ENCODE measurements around the gene VPS72.

VPS72 gene

DNA sequence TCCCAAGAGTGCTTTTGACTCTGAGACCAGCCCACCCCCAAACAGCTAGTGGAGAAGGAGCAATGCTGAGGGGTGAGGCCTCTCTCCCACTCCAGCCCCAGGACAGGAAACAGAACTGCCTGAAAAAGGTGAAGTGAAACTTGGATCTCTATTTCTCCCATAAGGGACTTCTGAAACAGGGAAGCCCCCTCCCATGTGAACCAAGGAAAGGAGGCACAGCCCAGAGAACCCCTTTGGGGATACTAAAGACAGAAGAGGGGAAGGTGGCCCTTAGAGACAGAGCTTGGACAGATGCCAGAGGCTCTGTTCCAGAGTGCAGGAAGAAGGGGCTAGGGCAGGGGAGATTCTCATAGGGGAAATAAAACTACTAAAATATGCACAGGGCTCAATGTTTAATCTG lies 30.6 kb downstream of the VPS72 start:
- Histone ChIP-seq H3K4me1 (ENCODE audit: control insufficient read depth, insufficient read depth, low read length) (peaks cover 5% of the 10 kb centered on the region; the same call in 1 of the 2 replicates), H3K9ac (ENCODE audit: low read depth, low read length) (no peak overlapping the region), H3K36me3 (ENCODE audit: control insufficient read depth, insufficient read depth, low read length) (peaks cover 31% of the 10 kb centered on the region), H3K4me3 (ENCODE audit: low read depth, low read length) (no peak overlapping the region), H3K27me3 (ENCODE audit: control insufficient read depth, insufficient read depth, low read length) (no peaks in the 10 kb centered on the region), H3K27ac (ENCODE audit: low read depth, low read length) (no peak overlapping the region), H3K9me3 (ENCODE audit: control insufficient read depth, insufficient read depth, low read length) (no peaks in the 10 kb centered on the region)

DNA sequence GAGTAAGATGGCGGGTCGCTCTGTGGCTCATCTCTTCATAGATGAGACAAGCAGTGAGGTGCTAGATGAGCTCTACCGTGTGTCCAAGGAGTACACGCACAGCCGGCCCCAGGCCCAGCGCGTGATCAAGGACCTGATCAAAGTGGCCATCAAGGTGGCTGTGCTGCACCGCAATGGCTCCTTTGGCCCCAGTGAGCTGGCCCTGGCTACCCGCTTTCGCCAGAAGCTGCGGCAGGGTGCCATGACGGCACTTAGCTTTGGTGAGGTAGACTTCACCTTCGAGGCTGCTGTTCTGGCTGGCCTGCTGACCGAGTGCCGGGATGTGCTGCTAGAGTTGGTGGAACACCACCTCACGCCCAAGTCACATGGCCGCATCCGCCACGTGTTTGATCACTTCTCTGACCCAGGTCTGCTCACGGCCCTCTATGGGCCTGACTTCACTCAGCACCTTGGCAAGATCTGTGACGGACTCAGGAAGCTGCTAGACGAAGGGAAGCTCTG lies 31.2 kb downstream of the VPS72 start:
- H3K4me3 ChIP-seq (ENCODE audit: low read depth, low read length), result no peak overlapping the region
- H3K27ac ChIP-seq (ENCODE audit: low read depth, low read length), result no peak overlapping the region
- H3K9me3 ChIP-seq (ENCODE audit: control insufficient read depth, insufficient read depth, low read length), result no peaks in the 10 kb centered on the region
- H3K9ac ChIP-seq (ENCODE audit: low read depth, low read length), result no peak overlapping the region
- H3K36me3 ChIP-seq (ENCODE audit: control insufficient read depth, insufficient read depth, low read length), result peaks cover 31% of the 10 kb centered on the region
- H3K27me3 ChIP-seq (ENCODE audit: control insufficient read depth, insufficient read depth, low read length), result no peaks in the 10 kb centered on the region
- H3K4me1 ChIP-seq (ENCODE audit: control insufficient read depth, insufficient read depth, low read length), result peaks cover 4% of the 10 kb centered on the region; the same call in 1 of the 2 replicates

DNA sequence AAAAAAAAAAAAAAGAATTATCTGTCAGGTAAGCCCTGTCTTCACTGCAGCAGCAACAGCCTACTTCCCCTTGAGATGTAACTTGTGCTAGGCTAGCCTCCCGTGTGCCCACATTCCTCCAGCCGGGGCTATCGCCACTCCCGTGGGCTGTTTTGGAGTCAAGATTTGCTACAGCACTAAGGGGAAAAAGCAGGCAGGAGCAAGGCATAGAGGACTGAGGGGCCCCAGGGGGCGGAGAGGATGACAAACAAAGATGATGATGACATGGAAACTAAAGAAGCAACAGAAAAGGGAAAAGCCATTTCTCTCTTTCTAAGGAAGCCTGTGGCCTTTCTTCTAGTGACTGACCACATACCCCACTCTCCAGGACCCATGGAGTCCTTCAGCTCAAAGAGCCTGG lies 31.7 kb downstream of the VPS72 start:
- Histone ChIP-seq H3K4me1 (ENCODE audit: control insufficient read depth, insufficient read depth, low read length) (peaks cover 4% of the 10 kb centered on the region; the same call in 1 of the 2 replicates), H3K9me3 (ENCODE audit: control insufficient read depth, insufficient read depth, low read length) (no peaks in the 10 kb centered on the region), H3K36me3 (ENCODE audit: control insufficient read depth, insufficient read depth, low read length) (peaks cover 31% of the 10 kb centered on the region), H3K27me3 (ENCODE audit: control insufficient read depth, insufficient read depth, low read length) (no peaks in the 10 kb centered on the region), H3K27ac (ENCODE audit: low read depth, low read length) (no peak overlapping the region), H3K4me3 (ENCODE audit: low read depth, low read length) (no peak overlapping the region), H3K9ac (ENCODE audit: low read depth, low read length) (no peak overlapping the region)

DNA sequence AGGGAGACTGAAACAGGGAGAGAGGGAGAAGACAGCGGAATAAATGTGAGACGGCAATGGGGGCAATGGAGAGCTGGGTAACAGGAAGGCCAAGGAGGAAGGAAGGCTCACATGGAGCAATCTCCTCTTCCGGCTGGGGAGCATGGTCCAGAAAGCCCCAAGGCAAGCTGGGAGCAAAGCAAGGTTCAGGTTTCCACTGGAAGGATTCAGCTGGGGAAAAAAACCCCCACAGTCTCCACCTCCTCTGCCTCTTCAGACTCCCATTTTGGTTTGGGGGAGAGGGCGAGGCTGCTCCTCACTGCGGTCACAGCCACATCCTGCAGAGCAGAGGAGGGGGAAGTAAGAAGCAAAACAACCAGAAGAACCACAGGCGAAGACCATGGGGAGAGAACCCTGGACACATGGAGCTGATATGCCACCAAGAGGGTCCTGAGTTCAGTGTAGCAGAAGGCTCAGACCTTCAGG lies 32.9 kb downstream of the VPS72 start:
- H3K27ac ChIP-seq (ENCODE audit: low read depth, low read length), result no peak overlapping the region

DNA sequence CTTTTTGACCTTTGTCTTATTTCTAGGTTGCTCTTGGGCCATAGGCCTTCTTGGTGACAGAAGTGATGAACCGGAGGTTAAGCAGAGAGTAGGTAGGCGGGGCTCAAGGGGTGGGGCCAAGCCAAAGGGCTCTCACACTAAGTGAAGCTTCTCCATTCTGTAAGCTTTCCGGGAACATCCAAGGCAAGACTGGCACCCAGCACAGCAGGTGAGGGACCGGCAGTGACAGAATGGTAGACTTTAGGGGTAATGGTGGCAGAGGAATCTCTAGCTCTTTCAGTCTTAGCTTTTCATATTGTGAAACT lies 33.5 kb downstream of the VPS72 start, which contains the start of gene TNFAIP8L2:
TNFAIP8L2 (plus strand) TSS at position 135 of the 305 bp plus-strand sequence. CDS start 2,049 bp downstream, outside the sequence.
- no peak within 1 kb of the TSS for H3K27ac ChIP-seq (ENCODE audit: low read depth, low read length)
- no peak within 1 kb of the TSS for H3K9ac ChIP-seq (ENCODE audit: low read depth, low read length)

More for the DNA sequence above, 32.9 kb downstream of the VPS72 start:
- Histone ChIP-seq H3K4me3 (ENCODE audit: low read depth, low read length) (no peak overlapping the region), H3K36me3 (ENCODE audit: control insufficient read depth, insufficient read depth, low read length) (peaks cover 31% of the 10 kb centered on the region), H3K4me1 (ENCODE audit: control insufficient read depth, insufficient read depth, low read length) (peaks cover 4% of the 10 kb centered on the region; the same call in 1 of the 2 replicates), H3K9me3 (ENCODE audit: control insufficient read depth, insufficient read depth, low read length) (no peaks in the 10 kb centered on the region), H3K27me3 (ENCODE audit: control insufficient read depth, insufficient read depth, low read length) (no peaks in the 10 kb centered on the region), H3K9ac (ENCODE audit: low read depth, low read length) (no peak overlapping the region)

DNA sequence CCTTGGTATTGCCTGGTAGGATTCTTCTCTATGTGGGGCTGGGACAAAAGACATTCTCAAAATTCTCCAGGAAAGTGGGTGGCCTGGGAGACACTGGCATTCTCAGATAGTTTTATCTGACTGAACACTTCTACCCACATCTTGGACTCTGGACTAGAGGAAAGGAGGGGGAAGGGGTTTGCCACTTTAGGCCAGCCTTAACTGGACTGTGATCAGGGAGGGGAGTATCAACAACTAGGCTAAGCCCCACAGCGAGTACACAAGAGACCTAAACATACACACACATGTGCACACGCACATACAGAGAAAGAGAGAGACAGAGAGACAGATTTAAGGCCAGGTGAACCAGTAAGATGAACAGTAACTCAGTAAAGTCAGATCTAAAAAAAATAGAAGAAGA lies 42.3 kb downstream of the VPS72 start:
- Histone ChIP-seq H3K9me3 (ENCODE audit: control insufficient read depth, insufficient read depth, low read length) (no peaks in the 10 kb centered on the region), H3K27ac (ENCODE audit: low read depth, low read length) (no peak overlapping the region), H3K4me3 (ENCODE audit: low read depth, low read length) (no peak overlapping the region), H3K9ac (ENCODE audit: low read depth, low read length) (no peak overlapping the region), H3K36me3 (ENCODE audit: control insufficient read depth, insufficient read depth, low read length) (no peaks in the 10 kb centered on the region), H3K27me3 (ENCODE audit: control insufficient read depth, insufficient read depth, low read length) (peaks cover 26% of the 10 kb centered on the region), H3K4me1 (ENCODE audit: control insufficient read depth, insufficient read depth, low read length) (peaks cover 29% of the 10 kb centered on the region)

More for the DNA sequence above, 33.5 kb downstream of the VPS72 start, which contains the start of gene TNFAIP8L2:
- peaks cover 27% of the 10 kb centered on the region for H3K36me3 ChIP-seq (ENCODE audit: control insufficient read depth, insufficient read depth, low read length)
- H3K27me3 ChIP-seq (ENCODE audit: control insufficient read depth, insufficient read depth, low read length), result no peaks in the 10 kb centered on the region
- no peak within 1 kb of the TSS for H3K4me3 ChIP-seq (ENCODE audit: low read depth, low read length)
- no peaks in the 10 kb centered on the region for H3K9me3 ChIP-seq (ENCODE audit: control insufficient read depth, insufficient read depth, low read length)
- peaks cover 4% of the 10 kb centered on the region; the same call in 1 of the 2 replicates for H3K4me1 ChIP-seq (ENCODE audit: control insufficient read depth, insufficient read depth, low read length)

DNA sequence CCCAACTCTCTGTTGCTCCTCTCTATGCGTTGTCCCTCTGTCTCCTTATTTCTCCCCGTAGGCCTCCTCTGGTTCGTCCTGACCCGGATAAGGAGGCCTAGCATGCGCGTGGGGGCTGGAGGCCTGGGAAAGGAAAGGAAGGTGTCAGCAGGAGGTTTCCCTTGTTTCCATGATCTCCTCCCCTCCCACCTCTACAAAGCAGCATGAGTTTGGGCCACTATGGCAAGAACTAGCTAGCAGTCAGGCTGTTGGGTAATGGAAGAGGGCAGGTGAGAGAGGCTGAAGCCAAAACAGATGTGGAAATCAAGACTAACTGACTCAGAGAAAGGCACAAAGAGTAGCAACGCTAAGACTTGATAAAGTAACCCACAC lies 42.9 kb downstream of the VPS72 start:
- peaks cover 26% of the 10 kb centered on the region for H3K27me3 ChIP-seq (ENCODE audit: control insufficient read depth, insufficient read depth, low read length)
- no peak overlapping the region for H3K9ac ChIP-seq (ENCODE audit: low read depth, low read length)
- no peaks in the 10 kb centered on the region for H3K36me3 ChIP-seq (ENCODE audit: control insufficient read depth, insufficient read depth, low read length)
- H3K4me1 ChIP-seq (ENCODE audit: control insufficient read depth, insufficient read depth, low read length), result peaks cover 29% of the 10 kb centered on the region
- no peaks in the 10 kb centered on the region for H3K9me3 ChIP-seq (ENCODE audit: control insufficient read depth, insufficient read depth, low read length)
- peak overlapping the region; percentile 76 for H3K4me3 ChIP-seq (ENCODE audit: low read depth, low read length)
- peak overlapping the region; percentile 57 for H3K27ac ChIP-seq (ENCODE audit: low read depth, low read length)

DNA sequence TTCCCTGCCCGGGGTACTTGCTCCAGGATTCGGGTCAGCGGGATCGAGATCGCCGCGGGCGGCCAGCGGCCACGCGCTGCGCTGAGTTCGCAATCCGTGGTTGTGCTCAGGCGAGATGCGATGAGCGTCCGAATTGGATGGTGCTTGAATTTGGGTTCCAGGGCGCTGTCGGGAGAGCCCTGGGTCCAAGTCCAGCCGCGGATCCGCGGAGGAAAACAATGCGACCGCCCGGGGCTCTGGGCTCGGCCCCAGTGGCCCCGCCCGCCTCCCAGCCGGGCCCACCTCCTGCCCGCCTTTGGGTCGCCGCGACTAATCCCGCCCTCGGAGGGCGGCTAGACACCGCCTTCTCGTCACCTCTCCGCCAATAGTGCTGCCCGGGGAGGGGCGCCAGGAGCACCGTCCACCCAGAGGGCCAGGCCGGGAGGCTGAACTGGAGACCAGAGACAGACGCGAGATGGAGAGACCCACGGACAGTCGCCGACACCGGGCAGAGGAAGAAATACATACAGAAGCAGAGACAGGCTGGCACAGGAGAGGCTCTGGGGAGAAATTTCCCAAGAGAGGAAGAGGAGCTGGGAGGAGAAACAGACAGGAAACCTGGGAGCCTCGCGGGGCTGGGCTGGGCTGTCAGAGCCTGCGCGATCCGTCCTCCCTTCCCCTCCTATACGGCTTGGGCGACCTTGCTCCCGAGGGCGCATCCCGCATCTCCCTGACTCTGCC lies 43.4 kb downstream of the VPS72 start, which contains the start of gene SEMA6C:
SEMA6C (minus strand) TSS at position 220 of the 720 bp plus-strand sequence. CDS start 4,010 bp downstream, outside the sequence.
- Histone ChIP-seq H3K4me3 (ENCODE audit: low read depth, low read length) (peak within 1 kb of the TSS; percentile 76), H3K9ac (ENCODE audit: low read depth, low read length) (no peak within 1 kb of the TSS), H3K27me3 (ENCODE audit: control insufficient read depth, insufficient read depth, low read length) (peaks cover 26% of the 10 kb centered on the region), H3K36me3 (ENCODE audit: control insufficient read depth, insufficient read depth, low read length) (no peaks in the 10 kb centered on the region), H3K4me1 (ENCODE audit: control insufficient read depth, insufficient read depth, low read length) (peaks cover 29% of the 10 kb centered on the region), H3K27ac (ENCODE audit: low read depth, low read length) (peak within 1 kb of the TSS; percentile 57), H3K9me3 (ENCODE audit: control insufficient read depth, insufficient read depth, low read length) (no peaks in the 10 kb centered on the region)

DNA sequence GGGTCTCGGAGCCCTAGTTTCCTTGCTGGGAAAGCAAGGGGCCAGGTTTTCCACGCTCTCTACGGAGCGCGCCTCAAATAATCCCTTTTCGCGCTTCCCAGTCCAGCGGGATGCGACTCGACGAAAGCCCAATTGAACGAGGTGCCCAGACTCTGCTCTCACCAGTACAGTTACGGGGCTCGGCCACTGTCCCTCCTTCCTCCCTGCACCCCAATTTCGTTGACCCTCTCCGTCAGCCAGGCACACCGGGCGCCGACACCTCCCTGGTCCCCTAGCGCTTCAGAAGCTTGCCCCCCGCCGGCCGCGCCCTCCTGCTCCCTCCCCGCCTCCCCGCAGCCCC lies 44.0 kb downstream of the VPS72 start:
- no peak overlapping the region for H3K27ac ChIP-seq (ENCODE audit: low read depth, low read length)
- no peak overlapping the region for H3K9ac ChIP-seq (ENCODE audit: low read depth, low read length)
- H3K4me3 ChIP-seq (ENCODE audit: low read depth, low read length), result peak overlapping the region; percentile 76
- peaks cover 26% of the 10 kb centered on the region for H3K27me3 ChIP-seq (ENCODE audit: control insufficient read depth, insufficient read depth, low read length)
- no peaks in the 10 kb centered on the region for H3K36me3 ChIP-seq (ENCODE audit: control insufficient read depth, insufficient read depth, low read length)
- no peaks in the 10 kb centered on the region for H3K9me3 ChIP-seq (ENCODE audit: control insufficient read depth, insufficient read depth, low read length)
- H3K4me1 ChIP-seq (ENCODE audit: control insufficient read depth, insufficient read depth, low read length), result peaks cover 29% of the 10 kb centered on the region

DNA sequence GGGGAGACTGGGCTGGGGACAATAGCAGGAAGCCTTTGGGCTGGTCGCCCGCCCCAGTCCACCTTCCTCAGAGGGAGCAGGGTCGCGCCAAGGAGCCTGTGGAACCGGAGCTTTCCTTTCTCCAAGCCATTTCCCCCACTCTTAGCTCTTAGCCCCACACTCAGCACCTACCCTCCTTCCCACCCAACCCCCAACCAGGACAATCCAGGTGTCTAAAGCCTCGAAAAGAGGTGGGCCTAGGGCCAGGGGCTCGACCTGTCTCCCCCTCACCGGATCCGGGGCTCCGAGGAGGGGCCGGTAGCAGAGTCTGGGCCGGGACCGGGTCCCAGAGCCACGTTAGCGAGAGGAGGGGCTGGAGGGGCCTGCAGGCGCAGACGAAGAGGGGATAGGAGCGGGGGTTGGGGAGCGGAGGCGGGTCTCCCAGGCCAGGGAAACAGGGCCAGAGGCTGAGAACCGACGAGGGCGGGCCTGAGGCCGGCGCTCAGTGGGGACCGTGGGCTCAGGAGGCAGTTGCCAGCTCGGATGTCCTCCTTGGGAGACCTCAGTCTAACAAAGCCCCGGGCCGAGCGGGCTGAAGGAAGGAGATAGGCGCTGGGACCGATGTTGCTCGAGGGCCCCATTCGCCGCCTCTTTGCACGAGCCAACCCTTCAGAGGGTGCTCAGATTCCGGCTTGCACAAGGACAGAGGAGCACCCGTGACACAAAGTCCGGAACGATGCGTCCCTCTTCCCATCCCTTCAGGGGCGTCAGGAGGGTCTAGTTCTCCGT lies 44.5 kb downstream of the VPS72 start:
- Histone ChIP-seq H3K9ac (ENCODE audit: low read depth, low read length) (no peak overlapping the region), H3K4me3 (ENCODE audit: low read depth, low read length) (peak overlapping the region; percentile 76), H3K4me1 (ENCODE audit: control insufficient read depth, insufficient read depth, low read length) (peaks cover 29% of the 10 kb centered on the region), H3K27me3 (ENCODE audit: control insufficient read depth, insufficient read depth, low read length) (peaks cover 26% of the 10 kb centered on the region), H3K9me3 (ENCODE audit: control insufficient read depth, insufficient read depth, low read length) (no peaks in the 10 kb centered on the region), H3K36me3 (ENCODE audit: control insufficient read depth, insufficient read depth, low read length) (no peaks in the 10 kb centered on the region), H3K27ac (ENCODE audit: low read depth, low read length) (no peak overlapping the region)
